ENCODE data around the gene TBC1D17. TPM values are rescaled to one million over a fixed set of nuclear protein-coding genes. Genes with fewer than 3 reads are reported as not detected.

TBC1D17 gene
- total and polyA plus RNA-seq, 2 of the 13 experiments (the other 11 are each of a cell fraction or from before 2014, with no cell fraction given): 9.7 to 16.9 TPM

GRCh38 chr19:49877020-49877878 lies at the start of gene TBC1D17, which contains the start of gene AKT1S1 (continued):
- peak; percentile 99 for TF ChIP-seq ZHX2 (IDR thresholded peaks at IDR 0.05; ENCODE audit: low read depth)
- TF ChIP-seq ZHX2 (CRISPR knock-in tag; IDR thresholded peaks at IDR 0.05; ENCODE audit: borderline replicate concordance): no peak
- no peak for TF ChIP-seq SOX5 (CRISPR knock-in tag; IDR thresholded peaks at IDR 0.05; ENCODE audit: borderline replicate concordance)
- TF ChIP-seq ZFP62 (CRISPR knock-in tag; IDR thresholded peaks at IDR 0.05): no peak
- TF ChIP-seq TBL1XR1 (IDR thresholded peaks at IDR 0.05; ENCODE audit: borderline replicate concordance, low read length, partially characterized antibody): no peak
- TF ChIP-seq USF2 (IDR thresholded peaks at IDR 0.05; ENCODE audit: low read depth, low read length): peak; percentile 98
- TF ChIP-seq USF2 (CRISPR knock-in tag; IDR thresholded peaks at IDR 0.05; ENCODE audit: borderline replicate concordance): peak; percentile 98; the same call in 1 of the 2 replicates
- TF ChIP-seq MXD1 (CRISPR knock-in tag; IDR thresholded peaks at IDR 0.05): no peak; the same call in 1 of the 2 replicates
- TF ChIP-seq KAT7 (CRISPR knock-in tag; IDR thresholded peaks at IDR 0.05; ENCODE audit: borderline replicate concordance): peak; percentile 15; the same call in 1 of the 2 replicates
- peak; percentile 77 for TF ChIP-seq SP5 (CRISPR knock-in tag; IDR thresholded peaks at IDR 0.05; ENCODE audit: borderline replicate concordance, low read depth)
- no peak for TF ChIP-seq MATR3 (CRISPR knock-in tag; IDR thresholded peaks at IDR 0.05)
- TF ChIP-seq NFATC3 (CRISPR knock-in tag; IDR thresholded peaks at IDR 0.05): no peak
- TF ChIP-seq ETS1 (CRISPR knock-in tag; IDR thresholded peaks at IDR 0.05): no peak; the same call in 1 of the 2 replicates
- no peak for TF ChIP-seq SALL2 (CRISPR knock-in tag; IDR thresholded peaks at IDR 0.05)
- peak; percentile 20; the same call in 1 of the 2 replicates for TF ChIP-seq RAD21 (CRISPR knock-in tag; IDR thresholded peaks at IDR 0.05)
- no peak for TF ChIP-seq ZNF576 (CRISPR knock-in tag; IDR thresholded peaks at IDR 0.05)
